Activated CD8-positive, alpha-beta memory T cell treated with anti-CD3 and anti-CD28 coated beads for 4 hours (primary cell): ENCODE data around the gene BACE2.
"Not testable (repeated sequence)": the region's sequence is repeated elsewhere in the genome, so short reads cannot be mapped to it uniquely, and the experiment has no call there.

Experiments used
- DNase-seq, 2 donors: peaks; one replicate each; pipeline ENCODE4 v3.0.0-alpha.2; 2020; ENCODE audit warnings: low read depth in 2 of 2

The BACE2 gene

GRCh38 chr21:41215856-41216408 lies 48.0 kb downstream of the BACE2 start:
- no peak for DNase-seq

DNA sequence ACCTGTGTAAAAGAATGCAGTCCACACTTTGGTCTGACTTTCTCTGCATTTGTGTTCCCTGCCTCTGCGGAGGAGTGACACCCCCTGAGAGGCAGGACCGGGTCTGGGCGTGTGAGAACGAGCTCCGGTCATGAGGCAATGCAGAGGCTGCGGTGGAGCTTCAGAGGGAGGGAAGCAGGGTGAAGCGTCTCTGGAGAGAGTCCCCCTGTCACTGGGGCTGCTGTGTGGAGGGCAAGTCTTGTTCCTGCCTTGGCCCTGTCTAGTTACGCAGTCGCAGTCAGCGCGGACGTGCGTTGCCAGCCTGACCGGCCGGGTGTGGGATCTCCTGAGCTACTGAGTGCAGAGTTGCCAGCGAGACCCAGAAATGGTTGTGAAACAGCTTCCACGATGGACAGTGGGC lies 48.5 kb downstream of the BACE2 start:
- DNase-seq = no peak

- no peak for DNase-seq
Measured at GRCh38 chr21:41217671-41218385, 49.9 kb downstream of the BACE2 start.

- no peak for DNase-seq
Measured at GRCh38 chr21:41219498-41220207, 51.7 kb downstream of the BACE2 start.

- DNase-seq = no peak
Measured at GRCh38 chr21:41220208-41220733, 52.3 kb downstream of the BACE2 start.

GRCh38 chr21:41222247-41223068 lies 54.5 kb downstream of the BACE2 start:
- DNase-seq = no peak

GRCh38 chr21:41226853-41227252 lies 58.9 kb downstream of the BACE2 start:
- DNase-seq = no peak

DNA sequence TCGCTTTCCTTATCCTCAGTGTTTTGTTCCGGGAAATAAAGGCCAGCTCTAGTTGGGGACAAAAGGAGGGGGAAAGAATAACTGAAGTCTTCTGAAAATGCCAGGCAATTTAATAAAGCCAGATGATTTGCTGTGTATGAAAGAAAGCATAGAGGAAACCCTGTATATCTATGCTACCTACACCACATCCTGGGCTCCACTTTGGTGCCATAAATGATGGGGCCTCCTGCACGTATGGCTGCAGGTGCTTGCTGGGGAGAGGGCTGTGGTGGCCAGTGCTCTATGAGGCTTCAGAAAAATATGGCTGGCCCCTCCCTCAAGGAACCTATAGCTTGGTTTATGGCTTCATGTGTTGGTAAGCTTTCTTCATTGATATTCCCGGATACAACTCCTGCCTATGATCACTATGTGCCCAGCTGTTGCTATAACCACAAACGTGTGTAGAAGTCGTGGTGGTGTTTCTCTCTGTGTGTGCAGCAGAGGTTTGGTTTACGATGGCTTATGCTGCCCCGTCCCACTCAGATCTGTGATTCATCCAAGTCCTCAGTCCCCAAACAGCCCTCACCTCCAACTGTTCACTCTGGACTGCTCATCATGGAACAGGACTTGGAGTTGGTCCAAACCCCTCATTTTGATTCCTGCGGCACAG lies 59.5 kb downstream of the BACE2 start:
- DNase-seq = no peak

- DNase-seq = no peak
Measured at GRCh38 chr21:41228006-41228370, 60.0 kb downstream of the BACE2 start.

DNA sequence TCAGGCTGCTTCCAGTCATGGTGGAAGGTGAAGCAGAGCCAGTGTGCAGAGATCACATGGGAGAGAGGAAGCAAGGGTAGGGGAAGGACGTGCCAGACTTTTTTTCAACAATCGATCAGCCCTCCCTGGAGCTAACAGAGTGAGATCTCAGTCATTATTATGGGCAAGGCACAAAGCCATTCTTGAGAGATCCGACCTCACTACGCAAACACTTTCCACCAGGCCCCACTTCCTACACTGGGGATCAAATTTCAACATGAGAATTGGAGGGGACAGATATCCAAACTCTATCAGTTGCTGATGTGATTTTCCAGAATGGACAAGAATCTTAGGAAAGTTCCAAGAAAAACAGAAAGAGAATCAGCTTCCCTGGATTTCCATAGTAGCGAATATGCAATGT lies 60.5 kb downstream of the BACE2 start:
- no peak for DNase-seq

- DNase-seq = no peak
Measured at GRCh38 chr21:41228958-41229357, 61.0 kb downstream of the BACE2 start.

- no peak for DNase-seq
Measured at GRCh38 chr21:41229509-41230248, 61.7 kb downstream of the BACE2 start.

DNA sequence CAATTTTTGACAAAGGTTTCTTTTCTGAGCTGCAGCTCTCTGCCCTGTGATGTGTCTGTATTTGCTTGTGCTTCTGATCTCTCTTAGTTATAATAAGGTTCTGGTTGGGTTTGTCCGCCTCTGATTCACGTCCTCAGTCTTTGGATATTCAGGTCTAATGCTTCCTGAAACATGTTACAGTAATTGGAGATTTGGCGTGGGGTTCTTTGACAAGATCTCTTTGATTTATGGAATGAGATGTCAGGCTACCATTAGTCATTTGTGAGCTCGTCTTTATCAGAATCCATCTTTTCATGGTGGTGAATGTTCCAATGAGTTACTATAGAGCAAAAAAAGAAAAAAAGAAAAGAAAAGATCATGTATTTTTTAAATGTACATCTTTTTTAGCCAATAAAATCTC lies 62.5 kb downstream of the BACE2 start:
- DNase-seq = no peak

DNA sequence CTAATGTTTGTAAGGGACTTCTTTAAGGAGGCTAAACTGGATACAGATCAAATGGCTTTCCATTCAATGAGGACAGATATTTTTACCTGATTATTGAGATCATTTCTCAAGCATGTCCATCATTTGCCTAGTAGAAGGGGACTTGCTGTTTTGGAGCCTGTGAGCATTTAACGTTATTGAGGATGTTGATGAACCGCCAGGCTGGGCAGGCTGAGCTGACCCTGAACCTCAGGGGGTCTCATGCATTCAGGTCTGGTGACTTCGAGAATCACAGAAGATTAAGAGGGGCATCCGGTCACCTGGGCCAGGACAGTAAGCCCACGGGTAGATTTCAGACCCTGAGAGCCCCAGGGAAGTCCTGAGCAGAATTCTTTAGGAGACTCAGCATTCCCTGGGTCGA lies 63.1 kb downstream of the BACE2 start:
- no peak for DNase-seq

- DNase-seq = no peak
Measured at GRCh38 chr21:41232013-41232412, 64.1 kb downstream of the BACE2 start.

DNA sequence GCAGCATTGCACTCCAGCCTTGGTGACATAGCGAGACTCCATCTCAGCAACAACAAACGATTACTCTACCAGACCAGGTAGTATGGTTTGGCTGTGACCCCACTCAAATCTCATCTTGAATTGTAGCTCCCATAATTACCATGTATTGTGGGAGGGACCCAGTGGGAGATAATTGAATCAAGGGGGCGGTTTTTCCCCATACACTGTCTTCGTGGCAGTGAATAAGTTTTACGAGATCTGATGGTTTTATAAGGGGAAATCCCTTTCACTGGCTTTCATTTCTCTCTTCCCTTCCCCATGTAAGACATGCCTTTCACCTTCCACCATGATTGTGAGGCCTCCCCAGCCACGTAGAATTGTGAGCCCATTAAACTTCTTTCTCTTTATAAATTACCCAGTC lies 66.0 kb downstream of the BACE2 start:
- no peak for DNase-seq

DNA sequence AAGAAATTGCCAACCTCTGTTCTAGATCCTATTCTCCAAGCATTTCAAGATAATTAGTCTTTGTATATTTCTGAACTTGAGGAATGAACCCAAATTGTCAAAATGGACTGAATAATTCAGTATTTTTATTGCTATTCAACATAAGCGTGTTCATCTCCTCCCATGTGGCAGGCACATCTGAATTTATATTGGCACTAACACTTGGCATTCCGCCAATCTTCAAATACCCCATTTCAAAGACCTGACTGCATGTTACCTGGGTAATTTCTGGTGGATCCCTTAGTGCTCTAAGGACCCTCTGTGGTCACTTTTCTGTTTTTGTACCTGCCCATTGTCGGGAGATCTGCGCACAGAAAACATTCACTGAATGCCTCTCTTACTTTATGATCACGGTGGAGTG lies 66.6 kb downstream of the BACE2 start:
- DNase-seq = no peak

DNA sequence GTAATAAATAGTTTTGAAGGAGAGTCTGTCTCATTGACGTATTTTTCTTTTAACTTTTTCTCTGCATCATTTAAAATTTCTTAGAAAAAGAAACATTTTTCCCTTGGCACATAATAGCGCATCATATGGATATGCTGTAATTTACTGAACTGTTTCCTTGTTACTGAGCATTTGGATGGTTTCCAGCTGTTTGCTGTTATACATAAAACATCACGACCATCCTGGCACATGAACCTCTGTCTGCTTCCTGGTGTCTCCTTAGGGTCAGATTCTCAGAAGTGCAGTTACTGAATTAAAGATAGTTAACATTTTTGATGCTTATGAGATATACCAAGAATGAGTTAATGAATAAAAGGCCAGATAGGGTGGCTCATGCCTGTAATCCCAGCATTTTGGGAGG lies 67.2 kb downstream of the BACE2 start:
- no peak for DNase-seq

DNA sequence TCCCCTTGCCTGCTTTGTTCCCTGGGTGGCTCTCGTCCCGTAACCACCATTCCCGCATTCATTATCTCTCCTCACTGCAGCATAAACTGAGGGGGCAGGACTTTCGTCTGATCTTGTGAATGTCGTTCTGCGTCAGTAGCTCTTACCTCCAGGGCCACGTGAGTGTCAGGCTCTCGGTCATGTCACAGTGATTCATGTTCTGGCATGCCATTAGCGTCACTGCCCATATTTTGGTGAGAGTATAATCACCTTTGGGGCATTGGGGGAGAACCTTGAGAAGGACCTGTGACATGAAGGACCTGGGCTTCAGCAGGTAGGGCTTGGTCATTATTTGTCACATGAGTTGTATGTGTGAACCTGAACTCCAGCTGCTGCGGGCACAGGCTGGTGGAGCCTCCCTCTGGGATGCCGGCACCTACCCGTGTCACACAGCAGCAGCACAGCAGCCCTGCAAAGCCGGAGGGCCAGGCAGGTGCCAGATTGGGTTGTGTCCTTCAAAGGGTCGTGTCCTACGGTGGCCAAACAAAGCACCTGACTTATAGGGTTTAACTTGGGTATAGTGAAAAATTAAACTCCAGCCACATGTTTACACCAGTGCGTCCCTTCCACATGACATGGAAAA lies 68.5 kb downstream of the BACE2 start:
- DNase-seq = no peak

DNA sequence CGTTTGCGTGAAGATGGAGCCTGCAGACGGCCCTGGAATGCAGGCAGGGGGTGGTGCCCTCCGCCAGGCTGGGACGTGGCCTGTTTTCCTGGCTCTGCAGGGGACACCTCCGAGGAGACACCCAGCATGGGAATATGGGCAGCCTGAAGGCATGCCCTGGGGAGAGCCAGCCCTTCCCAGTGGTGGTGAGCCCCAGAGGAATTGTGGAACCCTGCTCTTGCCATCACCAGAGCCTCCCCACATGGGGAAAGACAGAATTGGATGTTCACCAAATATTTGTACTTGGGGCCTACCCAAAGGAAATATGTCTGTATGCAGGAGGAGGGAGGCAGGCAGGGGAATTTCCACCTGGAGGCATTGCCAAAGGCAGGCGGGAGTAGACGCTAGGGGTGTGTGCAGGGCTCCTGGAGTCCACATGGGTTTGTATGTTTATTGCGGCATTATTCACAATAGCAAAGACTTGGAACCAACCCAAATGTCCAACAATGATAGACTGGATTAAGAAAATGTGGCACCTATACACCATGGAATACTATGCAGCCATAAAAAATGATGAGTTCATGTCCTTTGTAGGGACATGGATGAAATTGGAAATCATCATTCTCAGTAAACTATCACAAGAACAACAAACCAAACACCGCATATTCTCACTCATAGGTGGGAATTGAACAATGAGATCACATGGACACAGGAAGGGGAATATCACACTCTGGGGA lies 70.3 kb downstream of the BACE2 start:
- DNase-seq = not testable (repeated sequence)
